ENCODE results near the gene NMNAT1. TPM values are rescaled to one million over a fixed set of nuclear protein-coding genes. Genes with fewer than 3 reads are reported as not detected.
"Not testable (repeated sequence)": the region's sequence is repeated elsewhere in the genome, so short reads cannot be mapped to it uniquely, and the experiment has no call there.

The NMNAT1 gene
- total RNA-seq, 1 donor from 2014 or later = 12.4 TPM

- no peak for DNase-seq (ENCODE audit: low read depth)
Measured at GRCh38 chr1:10014016-10014415, 70.7 kb downstream of the NMNAT1 start.

DNA sequence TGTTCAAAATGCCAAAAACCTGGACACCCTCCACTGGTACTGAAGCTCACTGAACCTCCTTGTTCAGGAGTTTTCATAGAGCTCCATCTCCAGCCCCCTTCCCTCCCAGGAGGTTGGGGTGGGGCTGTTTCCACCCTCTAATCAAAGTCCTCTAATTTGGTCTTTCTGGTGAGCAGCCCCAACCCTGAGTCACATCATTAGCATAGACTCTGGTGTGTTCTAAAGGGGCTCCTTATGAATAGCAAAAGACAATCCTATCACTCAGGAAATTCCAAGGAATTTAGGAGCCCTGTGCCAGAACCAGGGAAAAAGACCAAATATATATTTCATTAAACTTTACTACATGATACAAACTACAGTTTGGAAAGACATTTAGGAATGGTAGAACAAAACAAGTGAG lies 76.3 kb downstream of the NMNAT1 start:
- DNase-seq (ENCODE audit: low read depth) = no peak

- no peak for DNase-seq (ENCODE audit: low read depth)
Measured at GRCh38 chr1:10020086-10020485, 76.8 kb downstream of the NMNAT1 start.

DNA sequence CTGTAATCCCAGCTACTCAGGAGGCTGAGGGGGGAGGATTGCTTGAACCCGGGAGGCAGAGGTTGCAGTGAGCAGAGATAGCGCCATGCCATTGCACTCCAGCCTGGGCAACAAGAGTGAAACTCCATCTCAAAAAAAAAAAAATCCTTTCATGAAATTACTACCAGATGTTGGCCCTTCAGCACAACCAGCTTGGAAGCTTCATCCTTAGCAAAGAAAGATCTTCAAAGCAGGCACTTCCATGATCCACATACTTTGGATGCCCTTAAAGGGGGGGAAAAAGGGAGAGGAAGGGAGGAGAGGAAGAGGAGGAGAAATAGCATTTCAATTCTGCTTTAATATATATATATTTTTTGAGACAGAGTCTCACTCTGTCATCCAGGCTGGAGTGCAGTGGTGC lies 77.4 kb downstream of the NMNAT1 start:
- DNase-seq (ENCODE audit: low read depth) = not testable (repeated sequence)

GRCh38 chr1:10021992-10022391 lies 78.7 kb downstream of the NMNAT1 start:
- not testable (repeated sequence) for DNase-seq (ENCODE audit: low read depth)

- DNase-seq (ENCODE audit: low read depth) = no peak
Measured at GRCh38 chr1:10022656-10023055, 79.4 kb downstream of the NMNAT1 start.

DNA sequence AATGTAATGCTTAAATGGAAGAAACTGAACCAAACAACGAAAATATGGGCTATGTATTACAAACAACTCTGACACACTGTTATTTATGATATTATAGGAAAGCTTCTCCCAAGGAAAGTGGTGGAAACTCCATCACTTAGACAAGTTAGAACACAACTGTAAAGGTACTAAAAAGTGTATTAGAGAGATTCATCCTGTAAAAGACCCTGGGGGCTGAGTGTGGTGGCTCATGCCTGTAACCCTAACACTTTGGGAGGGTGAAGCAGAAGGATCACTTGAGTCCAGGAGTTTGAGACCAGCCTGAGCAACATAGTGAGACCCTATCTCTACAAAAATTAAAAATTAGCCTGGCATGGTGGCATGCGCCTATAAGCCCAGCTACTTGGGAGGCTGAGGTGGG lies 82.1 kb downstream of the NMNAT1 start:
- DNase-seq (ENCODE audit: low read depth) = no peak

DNA sequence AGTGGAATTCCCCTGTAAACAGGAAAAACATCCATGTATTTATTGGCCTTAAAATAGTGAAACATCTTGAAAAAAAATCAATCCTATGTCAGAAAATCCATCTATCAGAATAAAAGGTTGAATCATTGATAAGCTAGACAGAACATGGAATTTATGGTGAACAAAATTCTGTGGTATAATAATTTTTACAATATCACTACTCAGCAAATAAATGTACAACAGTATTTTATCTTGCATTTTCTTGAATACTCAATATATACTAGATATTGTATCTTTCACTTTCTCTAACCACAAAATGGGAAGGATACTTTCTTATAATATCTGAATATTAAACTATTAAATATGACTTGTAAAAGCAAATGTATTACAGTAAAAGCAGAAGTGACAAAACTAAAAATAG lies 83.8 kb downstream of the NMNAT1 start:
- DNase-seq (ENCODE audit: low read depth) = no peak

- DNase-seq (ENCODE audit: low read depth) = not testable (repeated sequence)
Measured at GRCh38 chr1:10028956-10029500, 85.8 kb downstream of the NMNAT1 start.

DNA sequence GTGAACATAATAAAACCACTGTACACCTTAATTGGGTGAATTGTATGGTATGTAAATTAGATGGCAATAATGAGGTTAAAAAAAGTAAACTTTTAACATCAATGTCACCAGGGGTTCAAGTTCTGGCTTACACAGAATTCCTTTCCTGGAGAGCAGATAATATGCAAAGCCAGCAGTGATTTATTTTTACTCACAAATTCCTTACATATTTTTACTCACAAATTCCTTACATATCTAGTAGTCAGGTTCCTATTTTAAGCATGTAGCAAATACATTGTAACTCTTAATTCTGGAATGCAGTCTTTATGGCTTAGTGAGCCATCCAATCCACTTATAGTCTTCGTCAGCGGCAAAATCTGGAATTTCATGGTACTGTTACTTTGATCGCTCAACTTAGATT lies 88.2 kb downstream of the NMNAT1 start:
- DNase-seq (ENCODE audit: low read depth) = no peak

GRCh38 chr1:10032590-10033358 lies 89.5 kb downstream of the NMNAT1 start, which contains the start of gene UBE4B:
TSS of gene UBE4B (plus strand) at chr1:10032958. CDS start at chr1:10033671, 713 bp downstream.
- DNase-seq (ENCODE audit: low read depth) = peak; percentile 98

DNA sequence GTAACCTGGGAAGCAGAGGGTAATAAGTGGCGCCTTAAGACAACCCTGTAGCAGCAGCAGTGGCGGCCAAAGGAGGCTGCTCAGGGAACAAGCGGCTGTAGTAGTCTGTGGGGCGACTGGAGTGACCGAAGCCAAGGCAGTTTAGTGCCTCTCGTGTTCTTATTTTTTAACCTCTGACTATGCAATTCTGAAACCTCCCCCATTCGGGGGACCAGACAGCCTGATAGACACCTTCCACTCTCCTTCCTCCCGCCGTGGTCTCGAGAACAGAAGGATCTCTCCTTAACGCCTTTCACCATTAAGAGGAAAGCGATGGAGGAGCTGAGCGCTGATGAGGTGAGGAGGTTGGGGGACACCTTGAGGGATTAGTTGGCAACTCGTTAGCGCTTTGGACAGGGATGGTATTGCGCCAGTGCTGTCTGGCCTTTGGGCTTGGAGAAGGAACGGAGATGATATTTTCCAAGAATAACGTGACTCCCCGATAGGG lies 90.1 kb downstream of the NMNAT1 start:
- peak; percentile 29 for DNase-seq (ENCODE audit: low read depth)

Small RNAs within 50 kb of the gene (microRNA-seq; reads per million reads assigned to microRNA genes)
- not detected for gene MIR5697

Other genes with a start within 250 kb of the NMNAT1 start
- 17.1 and 23.5 TPM in 2 replicates for gene CLSTN1, start 119.5 kb upstream of the NMNAT1 start, total RNA-seq
- gene CTNNBIP1, start 33.2 kb upstream of the NMNAT1 start, total RNA-seq = 19.6 and 26.0 TPM in 2 replicates
- gene LZIC, start 84 bp upstream of the NMNAT1 start, total RNA-seq = 45.9 and 48.2 TPM in 2 replicates
- not detected in 2 replicates for gene RBP7, start 53.8 kb downstream of the NMNAT1 start, total RNA-seq
- 29.1 and 41.3 TPM in 2 replicates for gene UBE4B, start 89.5 kb downstream of the NMNAT1 start, total RNA-seq

Data from myocyte (in vitro differentiated cells).